NCI-H748 (cell line): ENCODE measurements around the gene SECISBP2L.
"Not testable (repeated sequence)": the region's sequence is repeated elsewhere in the genome, so short reads cannot be mapped to it uniquely, and the experiment has no call there.

Experiments used
- DNase-seq: peaks from one replicate; lab custom pipeline; 2025; ENCODE audit not compliant: unreplicated experiment; lab: John Stamatoyannopoulos, UW

SECISBP2L gene

DNA sequence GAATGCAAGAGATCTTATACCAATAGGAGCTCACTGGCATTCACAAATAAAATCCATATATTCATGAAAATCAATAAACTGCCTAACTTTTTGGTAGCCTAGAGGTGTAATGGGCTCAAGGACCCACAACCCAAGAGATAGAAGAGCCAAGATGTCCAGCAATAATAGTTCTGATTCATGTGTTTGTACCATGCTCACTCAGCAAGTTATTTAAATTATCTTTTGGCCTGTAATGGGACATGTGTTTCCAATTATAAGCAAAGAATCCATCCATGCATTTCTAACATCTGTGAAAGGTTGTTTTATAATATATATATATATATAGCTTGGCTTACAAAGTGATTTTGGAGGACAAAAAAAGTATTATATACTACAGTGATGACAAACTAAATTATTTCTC is 52.9 kb downstream of the SECISBP2L start:
- DNase-seq, result no peak

DNA sequence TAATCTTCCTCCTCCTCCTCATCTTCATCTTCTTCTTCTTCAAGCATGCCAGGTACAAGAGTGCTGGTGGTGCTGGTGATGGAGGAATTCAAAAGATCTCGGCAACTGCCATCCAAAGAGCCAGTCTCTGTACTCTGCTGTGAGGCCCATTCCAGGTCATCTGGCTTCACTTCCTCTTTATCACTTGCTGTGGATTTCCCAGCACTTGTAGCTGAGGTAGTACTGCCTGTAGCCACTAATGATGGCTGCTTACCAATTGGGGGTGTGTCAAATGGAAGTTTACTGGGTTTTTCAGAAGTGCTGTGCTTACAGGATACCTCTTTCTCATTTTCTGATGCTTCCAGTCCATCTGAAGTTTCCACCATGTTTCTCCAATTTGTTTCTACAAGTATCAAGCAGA is 53.7 kb downstream of the SECISBP2L start:
- no peak for DNase-seq

GRCh38 chr15:48992096-48992495 is 54.1 kb downstream of the SECISBP2L start:
- no peak for DNase-seq

GRCh38 chr15:48989170-48989569 is 57.1 kb downstream of the SECISBP2L start:
- DNase-seq, result no peak

GRCh38 chr15:48987142-48987541 is 59.1 kb downstream of the SECISBP2L start:
- DNase-seq, result no peak

- no peak for DNase-seq
Observed at GRCh38 chr15:48986240-48986639, 60.0 kb downstream of the SECISBP2L start.

DNA sequence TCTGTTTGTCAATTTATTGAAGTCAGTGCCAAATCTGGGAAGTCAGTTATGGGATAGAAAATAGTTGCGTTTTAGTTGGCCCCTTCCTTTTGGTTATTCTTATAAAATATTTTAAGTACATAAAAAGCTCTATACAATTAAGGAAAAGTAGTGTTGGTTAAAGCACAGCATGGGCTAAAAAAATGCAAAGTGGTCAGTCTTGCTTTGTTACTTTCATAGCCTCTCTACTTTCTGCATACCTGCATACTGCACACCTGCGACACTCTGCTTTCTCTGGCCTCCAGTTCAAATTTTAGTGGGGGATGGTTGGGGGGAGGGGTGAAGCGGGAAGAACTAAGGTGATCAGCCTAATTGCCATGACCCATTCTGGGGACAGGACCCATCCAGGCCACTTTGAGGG is 60.7 kb downstream of the SECISBP2L start:
- no peak for DNase-seq

- DNase-seq, result no peak
Observed at GRCh38 chr15:48984811-48985352, 61.4 kb downstream of the SECISBP2L start.

GRCh38 chr15:48984021-48984710 is 62.1 kb downstream of the SECISBP2L start:
- DNase-seq, result no peak

GRCh38 chr15:48983300-48983699 is 62.9 kb downstream of the SECISBP2L start:
- DNase-seq, result no peak

DNA sequence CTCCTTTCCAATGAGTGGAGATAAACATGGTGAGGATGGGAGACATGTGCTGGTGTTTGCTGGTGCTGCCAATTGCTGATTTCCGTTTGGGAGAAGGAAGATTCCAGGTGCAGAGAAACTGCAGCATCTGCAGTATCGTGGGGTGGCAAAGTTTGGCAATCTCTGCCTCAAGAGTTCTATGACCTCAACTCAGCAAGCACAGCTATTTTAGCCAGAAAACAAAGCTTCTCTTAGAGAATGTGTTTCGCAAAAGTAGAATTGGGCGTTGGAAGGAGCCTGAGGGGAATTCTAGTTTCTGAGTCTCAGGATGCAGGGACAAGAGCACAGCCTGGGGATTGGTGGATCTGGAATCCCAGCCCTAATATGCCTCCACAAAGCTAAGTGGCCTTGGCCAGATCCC is 64.3 kb downstream of the SECISBP2L start:
- DNase-seq, result no peak

GRCh38 chr15:48978638-48979037 is 67.6 kb downstream of the SECISBP2L start:
- DNase-seq, result no peak

DNA sequence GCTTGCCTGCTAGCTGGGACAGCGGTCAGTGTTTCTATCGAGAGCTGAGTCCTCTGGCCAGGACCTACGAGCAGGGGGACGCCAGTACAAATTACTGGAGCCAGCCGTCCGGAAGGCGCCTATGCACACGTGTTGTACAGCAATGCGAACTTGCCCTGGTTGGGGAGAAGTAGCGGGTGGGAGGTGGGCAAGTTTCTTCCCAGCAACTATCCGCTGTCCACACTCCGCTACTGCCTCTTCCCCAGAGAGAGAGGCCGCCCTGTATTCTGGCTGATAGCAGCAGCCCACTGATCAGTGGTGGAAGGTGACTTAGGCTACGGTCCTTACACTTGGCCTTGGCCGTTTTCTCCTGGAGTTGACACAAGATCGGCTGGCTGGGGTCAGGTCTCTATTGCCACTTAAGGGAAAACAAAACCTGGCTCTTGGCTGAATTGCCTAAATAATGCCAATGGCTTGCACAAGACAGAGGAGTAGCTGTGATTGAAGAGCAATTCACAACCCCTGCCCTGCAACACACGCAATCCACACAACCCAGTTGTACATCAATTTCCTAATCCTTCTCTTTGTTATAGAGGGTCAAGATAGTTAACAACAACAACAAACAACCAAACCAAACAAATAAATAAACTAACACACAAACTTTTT is 69.7 kb downstream of the SECISBP2L start:
- no peak for DNase-seq

DNA sequence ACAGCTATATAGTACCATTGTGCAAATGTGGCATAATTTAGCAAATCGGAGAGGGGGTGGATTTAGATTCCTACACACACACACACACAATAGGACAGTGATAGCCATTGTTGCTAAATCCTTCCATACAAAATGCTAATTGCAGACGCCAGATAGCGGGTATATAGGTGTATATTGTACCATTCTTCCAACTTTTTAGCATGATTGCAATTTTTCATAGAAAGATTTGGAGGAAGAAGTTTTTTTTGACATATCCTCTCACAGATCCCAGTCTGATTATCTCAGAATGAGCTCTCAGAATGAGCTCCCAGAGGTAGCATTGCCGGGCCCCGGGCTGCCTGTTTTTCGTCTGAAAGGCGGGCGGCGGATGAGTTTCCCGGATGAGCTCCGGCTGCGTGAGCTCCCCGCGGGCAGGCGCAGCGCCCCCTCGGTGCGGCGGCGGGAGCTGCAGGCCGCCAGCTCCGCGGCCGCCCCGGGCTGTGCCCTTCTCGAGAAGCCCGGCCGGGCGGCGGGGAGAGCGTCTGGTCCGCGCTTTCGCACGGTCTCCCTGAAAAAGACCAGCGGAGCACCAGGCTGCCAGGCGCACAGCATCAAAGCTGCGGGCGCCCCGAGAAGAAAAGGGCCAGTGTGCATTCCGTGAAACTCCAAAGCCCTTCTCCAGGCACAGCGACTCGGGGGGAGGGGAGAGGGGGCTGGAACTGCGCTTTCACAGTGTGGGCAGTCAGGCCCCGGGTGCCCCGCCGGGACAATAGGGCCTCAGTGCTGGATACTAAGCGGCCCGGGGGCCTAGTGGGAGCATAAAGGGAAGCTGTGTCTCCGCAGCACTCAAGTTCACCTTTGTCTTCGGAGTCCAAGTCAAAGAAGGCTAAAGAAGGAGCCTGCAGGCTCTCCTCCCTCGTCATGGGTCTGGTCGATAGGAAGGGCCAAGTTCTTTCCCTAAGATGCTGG is 70.5 kb downstream of the SECISBP2L start:
- DNase-seq, result peak; percentile 84

GRCh38 chr15:48974882-48975281 is 71.4 kb downstream of the SECISBP2L start:
- no peak for DNase-seq

GRCh38 chr15:48972750-48973503 is 73.3 kb downstream of the SECISBP2L start:
- no peak for DNase-seq

DNA sequence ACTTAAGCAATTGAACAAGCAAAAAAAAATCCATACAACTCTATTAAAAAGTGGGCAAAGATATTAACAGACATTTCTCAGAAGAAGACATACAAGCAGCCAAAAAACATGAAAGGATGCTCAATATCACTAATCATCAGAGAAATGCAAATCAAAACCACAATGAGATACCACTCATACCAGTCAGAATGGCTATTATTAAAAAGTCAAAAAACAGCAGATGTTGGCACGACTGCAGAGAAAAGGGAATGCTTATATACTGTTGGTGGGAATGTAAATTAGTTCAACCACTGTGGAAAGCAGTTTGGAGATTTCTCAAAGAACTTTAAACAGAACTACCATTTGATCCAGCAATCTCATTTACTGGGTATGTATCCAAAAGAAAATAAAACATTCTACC is 75.3 kb downstream of the SECISBP2L start:
- DNase-seq, result not testable (repeated sequence)

- no peak for DNase-seq
Observed at GRCh38 chr15:48968066-48968465, 78.2 kb downstream of the SECISBP2L start.

DNA sequence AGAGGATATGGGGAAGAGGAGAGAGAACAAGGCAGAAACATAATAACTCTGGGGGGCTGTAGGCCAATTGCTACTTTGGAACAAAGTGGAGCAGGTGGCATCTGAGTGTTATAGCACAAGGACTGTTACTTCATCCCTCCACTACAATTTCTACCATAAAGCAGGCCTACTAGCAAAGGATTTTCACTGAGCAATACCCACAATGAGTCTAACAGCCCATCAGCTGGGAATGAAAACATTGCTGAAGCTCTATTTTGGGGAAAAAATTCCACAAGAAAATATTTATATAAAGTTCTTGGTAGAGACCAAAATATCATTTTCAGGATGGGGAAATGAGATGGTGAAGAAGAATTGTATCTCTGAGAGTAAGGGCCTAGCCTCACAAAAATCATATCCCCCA is 78.9 kb downstream of the SECISBP2L start:
- DNase-seq, result no peak

DNA sequence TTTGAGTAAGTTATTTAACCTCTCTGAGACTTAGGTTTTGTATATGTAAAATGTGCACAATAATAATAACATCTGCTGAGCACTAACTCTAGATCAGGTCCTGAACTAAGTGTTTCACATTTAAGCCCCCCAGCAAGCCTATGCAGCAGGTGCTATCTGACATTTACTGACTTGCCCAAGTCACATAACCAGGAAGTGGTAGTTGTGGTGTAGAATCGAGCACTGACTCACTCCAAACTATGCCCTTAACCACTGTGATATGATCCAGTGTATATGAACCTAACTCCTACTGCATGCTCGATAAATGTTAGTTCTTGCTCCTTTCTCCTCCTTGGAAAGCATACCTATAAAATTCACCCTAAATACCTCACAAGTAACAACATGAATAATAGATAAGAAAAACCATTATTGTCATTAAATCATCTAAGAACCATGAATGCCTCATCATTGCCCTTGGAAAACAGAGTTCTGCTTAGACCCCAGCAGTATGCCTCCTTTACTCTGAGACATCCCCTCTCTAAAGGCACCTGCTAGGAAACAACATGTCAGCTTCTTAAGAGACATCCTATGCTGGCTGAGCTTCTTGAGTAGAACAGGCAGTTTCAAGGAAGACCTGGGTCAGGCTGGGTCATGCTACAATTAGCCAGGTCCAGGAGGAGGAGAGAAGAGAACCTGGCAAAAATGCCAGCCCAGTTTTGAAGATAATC is 79.5 kb downstream of the SECISBP2L start:
- DNase-seq, result no peak
